GM23338 (cell line): ENCODE results near the gene TSNAX. TPM values are rescaled to one million over a fixed set of nuclear protein-coding genes. Genes with fewer than 3 reads are reported as not detected.

ENCODE experiments used
- ATAC-seq: fragments of 200-7000 bp; cut with Tn5 transposase; 3 replicates; pipeline ENCODE4 v1.9.1; 2020
- DNase-seq: peaks from one replicate; pipeline ENCODE4 v3.0.0-alpha.2; 2015; ENCODE audit warnings: low spot score
- H2AFZ ChIP-seq: fragments of 200-600 bp; sonication (generic); 2 replicates; pipeline ENCODE4 v1.8.0; 2016; ENCODE audit warnings: antibody characterized with exemption, mild to moderate bottlenecking, moderate library complexity
- H3F3A ChIP-seq: fragments of 200-600 bp; sonication (generic); replicated peaks from 2 replicates; pipeline ENCODE4 v1.8.0; 2017; ENCODE audit warnings: antibody characterized with exemption, mixed run types, low read depth
- H3K27ac ChIP-seq: fragments of 200-600 bp; sonication (generic); 2 replicates; pipeline ENCODE4 v1.6.1; 2016; ENCODE audit warnings: low read depth
- H3K27me3 ChIP-seq: fragments of 200-600 bp; sonication (generic); 2 replicates; pipeline ENCODE4 v1.8.0; 2016; ENCODE audit warnings: mild to moderate bottlenecking, mixed run types, moderate library complexity; ENCODE audit not compliant: insufficient read depth
- H3K36me3 ChIP-seq: fragments of 200-600 bp; sonication (generic); 2 replicates; pipeline ENCODE4 v1.8.0; 2016; ENCODE audit warnings: mild to moderate bottlenecking; ENCODE audit not compliant: insufficient read depth
- H3K4me1 ChIP-seq: fragments of 200-600 bp; sonication (generic); 2 replicates; pipeline ENCODE4 v1.8.0; 2016; ENCODE audit warnings: mild to moderate bottlenecking, moderate library complexity; ENCODE audit not compliant: insufficient read depth
- H3K4me2 ChIP-seq: fragments of 200-600 bp; sonication (generic); 2 replicates; pipeline ENCODE4 v1.7.1; 2017; ENCODE audit warnings: mixed run types
- H3K4me3 ChIP-seq: fragments of 200-600 bp; sonication (generic); 2 replicates; pipeline ENCODE4 v1.6.1; 2016; ENCODE audit warnings: mixed run types
- H3K79me2 ChIP-seq: fragments of 200-600 bp; sonication (generic); replicated peaks from 2 replicates; pipeline ENCODE4 v1.8.0; 2017; ENCODE audit warnings: mild to moderate bottlenecking; ENCODE audit not compliant: insufficient read depth
- H3K9me2 ChIP-seq: fragments of 200-600 bp; sonication (generic); 2 replicates; pipeline ENCODE4 v1.8.0; 2017; ENCODE audit not compliant: insufficient read depth
- H4K20me1 ChIP-seq: fragments of 200-600 bp; sonication (generic); replicated peaks from 2 replicates; pipeline ENCODE4 v1.8.0; 2017; ENCODE audit warnings: mild to moderate bottlenecking; ENCODE audit not compliant: insufficient read depth
- H3K27ac Mint-ChIP-seq: 2 replicates; pipeline ENCODE4 v1.8.0; 2020; ENCODE audit warnings: inconsistent platforms, mild to moderate bottlenecking, moderate library complexity, mixed read lengths
- H3K27me3 Mint-ChIP-seq: 3 replicates; pipeline ENCODE4 v1.8.0; 2022; ENCODE audit warnings: low read depth, mild to moderate bottlenecking, moderate library complexity, mixed read lengths, inconsistent platforms; ENCODE audit not compliant: insufficient read depth, poor library complexity
- H3K36me3 Mint-ChIP-seq: 3 replicates; pipeline ENCODE4 v1.8.0; 2021; ENCODE audit warnings: low read depth, mild to moderate bottlenecking, inconsistent platforms, moderate library complexity, mixed read lengths
- H3K4me1 Mint-ChIP-seq: 3 replicates; pipeline ENCODE4 v1.8.0; 2020; ENCODE audit warnings: mild to moderate bottlenecking, inconsistent platforms, mixed read lengths
- H3K4me3 Mint-ChIP-seq: 3 replicates; pipeline ENCODE4 v1.8.0; 2021; ENCODE audit warnings: moderate library complexity, mild to moderate bottlenecking, inconsistent platforms, mixed read lengths
- H3K9me3 Mint-ChIP-seq: 3 replicates; pipeline ENCODE4 v1.8.0; 2020; ENCODE audit warnings: moderate library complexity, mild to moderate bottlenecking, inconsistent platforms, mixed read lengths
- CREB1 ChIP-seq: fragments of 250-450 bp; sonication (Bioruptor Pico); IDR thresholded peaks from 2 replicates; pipeline ENCODE4 v1.5.0; 2020; ENCODE audit warnings: low read depth, mild to moderate bottlenecking, moderate library complexity
- EZH2 ChIP-seq: fragments of 200-600 bp; sonication (generic); IDR thresholded peaks from one replicate; pipeline ENCODE4 v1.8.0; 2017; ENCODE audit warnings: antibody characterized with exemption, mild to moderate bottlenecking, low read depth; ENCODE audit not compliant: unreplicated experiment
- EZH2phosphoT487 ChIP-seq: fragments of 200-600 bp; sonication (generic); IDR thresholded peaks from one replicate; pipeline ENCODE4 v1.8.1; 2018; ENCODE audit warnings: antibody characterized with exemption; ENCODE audit not compliant: unreplicated experiment
- JUNB ChIP-seq: IDR thresholded peaks from one replicate; pipeline ENCODE4 v1.6.1; 2016; ENCODE audit warnings: antibody characterized with exemption; ENCODE audit not compliant: unreplicated experiment
- NANOG ChIP-seq: IDR thresholded peaks from 2 replicates; pipeline ENCODE4 v1.6.1; 2016; ENCODE audit warnings: antibody characterized with exemption, borderline replicate concordance
- POLR2AphosphoS5 ChIP-seq: IDR thresholded peaks from 2 replicates; pipeline ENCODE4 v1.6.1; 2016; ENCODE audit warnings: antibody characterized with exemption, low read depth
- STAT1 ChIP-seq: IDR thresholded peaks from one replicate; pipeline ENCODE4 v1.6.1; 2016; ENCODE audit warnings: antibody characterized with exemption; ENCODE audit not compliant: unreplicated experiment
- ZNF114 ChIP-seq: fragments of 250-450 bp; sonication (Bioruptor Pico); IDR thresholded peaks from 2 replicates; pipeline ENCODE4 v1.5.0; 2020; ENCODE audit warnings: mild to moderate bottlenecking, moderate library complexity
- ZNF331 ChIP-seq: fragments of 250-450 bp; sonication (Bioruptor Pico); IDR thresholded peaks from 2 replicates; pipeline ENCODE4 v1.5.0; 2020; ENCODE audit warnings: low read depth, mild to moderate bottlenecking, moderate library complexity
- polyA plus RNA-seq: library from polyadenylated mRNA; unstranded; fragments of >200 nt; fragmentation: Nextera tagmentation; extraction: Ambion mirVana; gene quantifications from 2 replicates; pipeline ENCODE4 v1.2.1, GENCODE V29; 2016
- total RNA-seq: library from RNA; depleted of rRNA; stranded (reverse); fragments of >200 nt; shearing (Covaris generic); gene quantifications from 2 replicates; pipeline ENCODE4 v1.2.3, GENCODE V29; 2014
- TF ChIP-seq, protein P1 (sequence below): fragments of 250-450 bp; sonication (Bioruptor Pico); IDR thresholded peaks from 2 replicates; pipeline ENCODE4 v1.5.0; 2020; ENCODE audit warnings: mild to moderate bottlenecking, moderate library complexity
- TF ChIP-seq, protein P2 (sequence below): IDR thresholded peaks from one replicate; pipeline ENCODE4 v1.6.1; 2018; ENCODE audit warnings: antibody characterized with exemption; ENCODE audit not compliant: unreplicated experiment
- TF ChIP-seq, protein P3 (sequence below), 2 experiments: fragments of 200-600 bp in 1 of 2; sonication (generic) in 1 of 2; conservative IDR thresholded peaks; 2 replicates each; pipeline versions ENCODE4 v1.5.1 to v1.6.1; 2016 to 2017; ENCODE audit warnings: antibody characterized with exemption in 2 of 2, low read depth in 2 of 2, mild to moderate bottlenecking in 2 of 2, moderate library complexity in 1 of 2
- TF ChIP-seq, protein P4 (sequence below): IDR thresholded peaks from 2 replicates; pipeline ENCODE4 v1.6.1; 2016; ENCODE audit warnings: antibody characterized with exemption

The TSNAX gene
- total and polyA plus RNA-seq, 2 experiments from 2014 or later: 31.5 to 31.7 TPM

DNA sequence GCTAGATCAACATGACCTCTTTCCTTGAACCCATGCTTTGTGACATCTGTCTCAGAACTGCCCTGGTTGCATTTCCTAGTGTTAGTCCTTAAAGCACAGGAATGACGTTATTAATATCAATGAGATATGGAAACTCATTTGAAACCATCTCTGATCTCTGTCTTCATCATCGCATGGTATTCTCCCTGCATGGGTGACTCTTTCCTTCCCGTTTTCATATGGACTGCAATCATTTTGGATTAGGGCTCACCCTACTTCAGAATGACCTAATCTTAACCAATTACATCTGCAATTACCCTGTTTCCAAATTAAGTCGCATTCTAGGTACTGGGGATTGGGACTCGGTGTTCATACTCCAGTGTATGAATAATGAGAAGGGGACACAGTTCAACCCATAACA is 56.5 kb downstream of the TSNAX start:
- H3K4me2 ChIP-seq: no peak overlapping the region
- H3K27me3 ChIP-seq: no peaks in the 10 kb centered on the region
- Mint-ChIP-seq H3K36me3 (no peaks in the 10 kb centered on the region), H3K27me3 (no peaks in the 10 kb centered on the region), H3K4me3 (no peak overlapping the region), H3K27ac (no peak overlapping the region), H3K9me3 (no peaks in the 10 kb centered on the region), H3K4me1 (no peaks in the 10 kb centered on the region; the same call in 2 of the 3 replicates)
- no peak overlapping the region for H3K4me3 ChIP-seq
- no peaks in the 10 kb centered on the region for H3K4me1 ChIP-seq
- no peaks in the 10 kb centered on the region for H3K36me3 ChIP-seq
- H3K79me2 ChIP-seq: no peaks in the 10 kb centered on the region
- no peaks in the 10 kb centered on the region for H3K9me2 ChIP-seq
- DNase-seq (no peak), ATAC-seq (no peak)
- TF ChIP-seq NANOG (no peak), EZH2 (no peak), ZNF114 (CRISPR knock-in tag) (no peak), CREB1 (CRISPR knock-in tag) (no peak), EZH2phosphoT487 (no peak), STAT1 (no peak), JUNB (no peak), ZNF331 (no peak), POLR2AphosphoS5 (no peak)
- TF ChIP-seq, protein P1, sequence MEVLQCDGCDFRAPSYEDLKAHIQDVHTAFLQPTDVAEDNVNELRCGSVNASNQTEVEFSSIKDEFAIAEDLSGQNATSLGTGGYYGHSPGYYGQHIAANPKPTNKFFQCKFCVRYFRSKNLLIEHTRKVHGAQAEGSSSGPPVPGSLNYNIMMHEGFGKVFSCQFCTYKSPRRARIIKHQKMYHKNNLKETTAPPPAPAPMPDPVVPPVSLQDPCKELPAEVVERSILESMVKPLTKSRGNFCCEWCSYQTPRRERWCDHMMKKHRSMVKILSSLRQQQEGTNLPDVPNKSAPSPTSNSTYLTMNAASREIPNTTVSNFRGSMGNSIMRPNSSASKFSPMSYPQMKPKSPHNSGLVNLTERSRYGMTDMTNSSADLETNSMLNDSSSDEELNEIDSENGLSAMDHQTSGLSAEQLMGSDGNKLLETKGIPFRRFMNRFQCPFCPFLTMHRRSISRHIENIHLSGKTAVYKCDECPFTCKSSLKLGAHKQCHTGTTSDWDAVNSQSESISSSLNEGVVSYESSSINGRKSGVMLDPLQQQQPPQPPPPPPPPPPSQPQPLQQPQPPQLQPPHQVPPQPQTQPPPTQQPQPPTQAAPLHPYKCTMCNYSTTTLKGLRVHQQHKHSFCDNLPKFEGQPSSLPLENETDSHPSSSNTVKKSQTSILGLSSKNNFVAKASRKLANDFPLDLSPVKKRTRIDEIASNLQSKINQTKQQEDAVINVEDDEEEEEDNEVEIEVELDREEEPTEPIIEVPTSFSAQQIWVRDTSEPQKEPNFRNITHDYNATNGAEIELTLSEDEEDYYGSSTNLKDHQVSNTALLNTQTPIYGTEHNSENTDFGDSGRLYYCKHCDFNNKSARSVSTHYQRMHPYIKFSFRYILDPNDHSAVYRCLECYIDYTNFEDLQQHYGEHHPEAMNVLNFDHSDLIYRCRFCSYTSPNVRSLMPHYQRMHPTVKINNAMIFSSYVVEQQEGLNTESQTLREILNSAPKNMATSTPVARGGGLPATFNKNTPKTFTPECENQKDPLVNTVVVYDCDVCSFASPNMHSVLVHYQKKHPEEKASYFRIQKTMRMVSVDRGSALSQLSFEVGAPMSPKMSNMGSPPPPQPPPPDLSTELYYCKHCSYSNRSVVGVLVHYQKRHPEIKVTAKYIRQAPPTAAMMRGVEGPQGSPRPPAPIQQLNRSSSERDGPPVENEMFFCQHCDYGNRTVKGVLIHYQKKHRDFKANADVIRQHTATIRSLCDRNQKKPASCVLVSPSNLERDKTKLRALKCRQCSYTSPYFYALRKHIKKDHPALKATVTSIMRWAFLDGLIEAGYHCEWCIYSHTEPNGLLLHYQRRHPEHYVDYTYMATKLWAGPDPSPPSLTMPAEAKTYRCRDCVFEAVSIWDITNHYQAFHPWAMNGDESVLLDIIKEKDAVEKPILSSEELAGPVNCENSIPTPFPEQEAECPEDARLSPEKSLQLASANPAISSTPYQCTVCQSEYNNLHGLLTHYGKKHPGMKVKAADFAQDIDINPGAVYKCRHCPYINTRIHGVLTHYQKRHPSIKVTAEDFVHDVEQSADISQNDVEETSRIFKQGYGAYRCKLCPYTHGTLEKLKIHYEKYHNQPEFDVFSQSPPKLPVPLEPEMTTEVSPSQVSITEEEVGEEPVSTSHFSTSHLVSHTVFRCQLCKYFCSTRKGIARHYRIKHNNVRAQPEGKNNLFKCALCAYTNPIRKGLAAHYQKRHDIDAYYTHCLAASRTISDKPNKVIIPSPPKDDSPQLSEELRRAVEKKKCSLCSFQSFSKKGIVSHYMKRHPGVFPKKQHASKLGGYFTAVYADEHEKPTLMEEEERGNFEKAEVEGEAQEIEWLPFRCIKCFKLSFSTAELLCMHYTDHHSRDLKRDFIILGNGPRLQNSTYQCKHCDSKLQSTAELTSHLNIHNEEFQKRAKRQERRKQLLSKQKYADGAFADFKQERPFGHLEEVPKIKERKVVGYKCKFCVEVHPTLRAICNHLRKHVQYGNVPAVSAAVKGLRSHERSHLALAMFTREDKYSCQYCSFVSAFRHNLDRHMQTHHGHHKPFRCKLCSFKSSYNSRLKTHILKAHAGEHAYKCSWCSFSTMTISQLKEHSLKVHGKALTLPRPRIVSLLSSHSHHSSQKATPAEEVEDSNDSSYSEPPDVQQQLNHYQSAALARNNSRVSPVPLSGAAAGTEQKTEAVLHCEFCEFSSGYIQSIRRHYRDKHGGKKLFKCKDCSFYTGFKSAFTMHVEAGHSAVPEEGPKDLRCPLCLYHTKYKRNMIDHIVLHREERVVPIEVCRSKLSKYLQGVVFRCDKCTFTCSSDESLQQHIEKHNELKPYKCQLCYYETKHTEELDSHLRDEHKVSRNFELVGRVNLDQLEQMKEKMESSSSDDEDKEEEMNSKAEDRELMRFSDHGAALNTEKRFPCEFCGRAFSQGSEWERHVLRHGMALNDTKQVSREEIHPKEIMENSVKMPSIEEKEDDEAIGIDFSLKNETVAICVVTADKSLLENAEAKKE (CRISPR knock-in tag): no peak
- TF ChIP-seq, protein P2, sequence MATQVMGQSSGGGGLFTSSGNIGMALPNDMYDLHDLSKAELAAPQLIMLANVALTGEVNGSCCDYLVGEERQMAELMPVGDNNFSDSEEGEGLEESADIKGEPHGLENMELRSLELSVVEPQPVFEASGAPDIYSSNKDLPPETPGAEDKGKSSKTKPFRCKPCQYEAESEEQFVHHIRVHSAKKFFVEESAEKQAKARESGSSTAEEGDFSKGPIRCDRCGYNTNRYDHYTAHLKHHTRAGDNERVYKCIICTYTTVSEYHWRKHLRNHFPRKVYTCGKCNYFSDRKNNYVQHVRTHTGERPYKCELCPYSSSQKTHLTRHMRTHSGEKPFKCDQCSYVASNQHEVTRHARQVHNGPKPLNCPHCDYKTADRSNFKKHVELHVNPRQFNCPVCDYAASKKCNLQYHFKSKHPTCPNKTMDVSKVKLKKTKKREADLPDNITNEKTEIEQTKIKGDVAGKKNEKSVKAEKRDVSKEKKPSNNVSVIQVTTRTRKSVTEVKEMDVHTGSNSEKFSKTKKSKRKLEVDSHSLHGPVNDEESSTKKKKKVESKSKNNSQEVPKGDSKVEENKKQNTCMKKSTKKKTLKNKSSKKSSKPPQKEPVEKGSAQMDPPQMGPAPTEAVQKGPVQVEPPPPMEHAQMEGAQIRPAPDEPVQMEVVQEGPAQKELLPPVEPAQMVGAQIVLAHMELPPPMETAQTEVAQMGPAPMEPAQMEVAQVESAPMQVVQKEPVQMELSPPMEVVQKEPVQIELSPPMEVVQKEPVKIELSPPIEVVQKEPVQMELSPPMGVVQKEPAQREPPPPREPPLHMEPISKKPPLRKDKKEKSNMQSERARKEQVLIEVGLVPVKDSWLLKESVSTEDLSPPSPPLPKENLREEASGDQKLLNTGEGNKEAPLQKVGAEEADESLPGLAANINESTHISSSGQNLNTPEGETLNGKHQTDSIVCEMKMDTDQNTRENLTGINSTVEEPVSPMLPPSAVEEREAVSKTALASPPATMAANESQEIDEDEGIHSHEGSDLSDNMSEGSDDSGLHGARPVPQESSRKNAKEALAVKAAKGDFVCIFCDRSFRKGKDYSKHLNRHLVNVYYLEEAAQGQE: no peak
- TF ChIP-seq, protein P3, sequence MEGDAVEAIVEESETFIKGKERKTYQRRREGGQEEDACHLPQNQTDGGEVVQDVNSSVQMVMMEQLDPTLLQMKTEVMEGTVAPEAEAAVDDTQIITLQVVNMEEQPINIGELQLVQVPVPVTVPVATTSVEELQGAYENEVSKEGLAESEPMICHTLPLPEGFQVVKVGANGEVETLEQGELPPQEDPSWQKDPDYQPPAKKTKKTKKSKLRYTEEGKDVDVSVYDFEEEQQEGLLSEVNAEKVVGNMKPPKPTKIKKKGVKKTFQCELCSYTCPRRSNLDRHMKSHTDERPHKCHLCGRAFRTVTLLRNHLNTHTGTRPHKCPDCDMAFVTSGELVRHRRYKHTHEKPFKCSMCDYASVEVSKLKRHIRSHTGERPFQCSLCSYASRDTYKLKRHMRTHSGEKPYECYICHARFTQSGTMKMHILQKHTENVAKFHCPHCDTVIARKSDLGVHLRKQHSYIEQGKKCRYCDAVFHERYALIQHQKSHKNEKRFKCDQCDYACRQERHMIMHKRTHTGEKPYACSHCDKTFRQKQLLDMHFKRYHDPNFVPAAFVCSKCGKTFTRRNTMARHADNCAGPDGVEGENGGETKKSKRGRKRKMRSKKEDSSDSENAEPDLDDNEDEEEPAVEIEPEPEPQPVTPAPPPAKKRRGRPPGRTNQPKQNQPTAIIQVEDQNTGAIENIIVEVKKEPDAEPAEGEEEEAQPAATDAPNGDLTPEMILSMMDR (conservative IDR thresholded peaks at IDR 0.05; ENCODE audit: low read depth in 2 of 2): no peak
- TF ChIP-seq, protein P4, sequence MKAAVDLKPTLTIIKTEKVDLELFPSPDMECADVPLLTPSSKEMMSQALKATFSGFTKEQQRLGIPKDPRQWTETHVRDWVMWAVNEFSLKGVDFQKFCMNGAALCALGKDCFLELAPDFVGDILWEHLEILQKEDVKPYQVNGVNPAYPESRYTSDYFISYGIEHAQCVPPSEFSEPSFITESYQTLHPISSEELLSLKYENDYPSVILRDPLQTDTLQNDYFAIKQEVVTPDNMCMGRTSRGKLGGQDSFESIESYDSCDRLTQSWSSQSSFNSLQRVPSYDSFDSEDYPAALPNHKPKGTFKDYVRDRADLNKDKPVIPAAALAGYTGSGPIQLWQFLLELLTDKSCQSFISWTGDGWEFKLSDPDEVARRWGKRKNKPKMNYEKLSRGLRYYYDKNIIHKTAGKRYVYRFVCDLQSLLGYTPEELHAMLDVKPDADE: no peak
- no peak overlapping the region for H2AFZ ChIP-seq
- H4K20me1 ChIP-seq: no peaks in the 10 kb centered on the region; the same call in 1 of the 2 replicates
- H3K27ac ChIP-seq: no peak overlapping the region
- H3F3A ChIP-seq: no peaks in the 10 kb centered on the region
